HepG2 (cell line): ENCODE data around the gene KLHDC1. TPM values are rescaled to one million over a fixed set of nuclear protein-coding genes. Genes with fewer than 3 reads are reported as not detected.

Source experiments
- BCL6 ChIP-seq: IDR thresholded peaks from 2 replicates; pipeline ENCODE4 v1.6.1; 2016; ENCODE audit warnings: missing genetic modification reagents, missing compliant biosample characterization
- CSRNP2 ChIP-seq: sonication (generic); formaldehyde crosslinking; conservative IDR thresholded peaks from 2 replicates; pipeline ENCODE4 v1.8.0; 2022; ENCODE audit warnings: low read depth, missing genetic modification reagents
- KIAA2018 ChIP-seq: sonication (generic); formaldehyde crosslinking; IDR thresholded peaks from 2 replicates; pipeline ENCODE4 v1.5.0; 2020; ENCODE audit warnings: mild to moderate bottlenecking, missing genetic modification reagents, borderline replicate concordance
- NFAT5 ChIP-seq: sonication (generic); formaldehyde crosslinking; IDR thresholded peaks from 2 replicates; pipeline ENCODE4 v1.4.0; 2020; ENCODE audit warnings: missing genetic modification reagents
- SPEN ChIP-seq: sonication (generic); formaldehyde crosslinking; IDR thresholded peaks from 2 replicates; pipeline ENCODE4 v1.5.1; 2020; ENCODE audit warnings: low read depth, mild to moderate bottlenecking, missing genetic modification reagents
- SRY ChIP-seq: sonication (generic); formaldehyde crosslinking; IDR thresholded peaks from 2 replicates; pipeline ENCODE4 v1.8.0; 2022; ENCODE audit warnings: mild to moderate bottlenecking, missing genetic modification reagents
- STAT5B ChIP-seq: sonication (generic); formaldehyde crosslinking; IDR thresholded peaks from 2 replicates; pipeline ENCODE4 v1.4.0; 2020; ENCODE audit warnings: missing genetic modification reagents
- ZIK1 ChIP-seq: sonication (generic); formaldehyde crosslinking; IDR thresholded peaks from 2 replicates; pipeline ENCODE4 v1.5.0; 2020; ENCODE audit warnings: mild to moderate bottlenecking, low read depth, missing genetic modification reagents, borderline replicate concordance
- ZMAT3 ChIP-seq: sonication (generic); formaldehyde crosslinking; conservative IDR thresholded peaks from 2 replicates; pipeline ENCODE4 v1.7.0; 2021; ENCODE audit warnings: missing genetic modification reagents
- ZNF225 ChIP-seq: sonication (generic); formaldehyde crosslinking; IDR thresholded peaks from 2 replicates; pipeline ENCODE4 v1.4.0; 2020; ENCODE audit warnings: mild to moderate bottlenecking, missing genetic modification reagents
- ZNF263 ChIP-seq: sonication (generic); formaldehyde crosslinking; IDR thresholded peaks from 2 replicates; pipeline ENCODE4 v1.4.0; 2020; ENCODE audit warnings: missing genetic modification reagents
- ZNF292 ChIP-seq: sonication (generic); formaldehyde crosslinking; IDR thresholded peaks from 2 replicates; pipeline ENCODE4 v1.8.1; 2022; ENCODE audit warnings: mild to moderate bottlenecking, low read depth, missing genetic modification reagents, borderline replicate concordance
- ZNF550 ChIP-seq: sonication (generic); formaldehyde crosslinking; IDR thresholded peaks from 2 replicates; pipeline ENCODE4 v1.4.0; 2020; ENCODE audit warnings: mild to moderate bottlenecking, missing genetic modification reagents, borderline replicate concordance
- ZNF737 ChIP-seq: sonication (generic); formaldehyde crosslinking; IDR thresholded peaks from 2 replicates; pipeline ENCODE4 v1.5.0; 2020; ENCODE audit warnings: missing genetic modification reagents, mild to moderate bottlenecking, borderline replicate concordance
- polyA plus RNA-seq, 8 experiments: library from polyadenylated mRNA; depleted of rRNA in 3 of 8; stranded (reverse) in 7 of 8; unstranded in 1 of 8; fragments of >200 nt; fragmentation: Illumina TruSeq in 4 of 8; extraction: Trizol in 4 of 8; gene quantifications; 2 replicates each; pipeline versions ENCODE4 v1.2.1 to v1.2.3, GENCODE V29; 2011 to 2016; ENCODE audit warnings: low read depth in 4 of 8, missing spikeins in 1 of 8, mixed read lengths in 1 of 8; ENCODE audit not compliant: insufficient read depth in 1 of 8
- total RNA-seq, 5 experiments: library from RNA; depleted of rRNA; stranded (reverse); fragments of >200 nt; fragmentation: Illumina TruSeq; extraction: Trizol; gene quantifications; 2 replicates each; pipeline ENCODE4 v1.2.3, GENCODE V29; 2016; ENCODE audit warnings: low read depth in 1 of 5

Gene KLHDC1
- total and polyA plus RNA-seq, 2 of the 13 experiments (the other 11 are each of a cell fraction or from before 2014, with no cell fraction given): 0.11 TPM; not detected in 1

- TF ChIP-seq STAT5B: no peak
- 0 out of 2 replicates have a peak, but pooled peaks have one; percentile 19 for TF ChIP-seq ZNF263 (CRISPR knock-in tag)
- TF ChIP-seq KIAA2018 (CRISPR knock-in tag): no peak
- no peak for TF ChIP-seq ZNF550
- peak; percentile 8; the same call in 1 of the 2 replicates for TF ChIP-seq BCL6 (CRISPR knock-in tag)
- no peak for TF ChIP-seq ZNF292 (CRISPR knock-in tag)
- no peak for TF ChIP-seq NFAT5 (CRISPR knock-in tag)
- TF ChIP-seq CSRNP2 (CRISPR knock-in tag): no peak
- TF ChIP-seq ZMAT3 (CRISPR knock-in tag): peak; percentile 7; the same call in 1 of the 2 replicates
- no peak for TF ChIP-seq ZNF737 (CRISPR knock-in tag)
- TF ChIP-seq ZIK1 (CRISPR knock-in tag): no peak
- TF ChIP-seq ZNF225: no peak
- TF ChIP-seq SRY (CRISPR knock-in tag): peak; percentile 13; the same call in 1 of the 2 replicates
- TF ChIP-seq SPEN (CRISPR knock-in tag): peak; percentile 95
These were observed 74.8 kb downstream of the KLHDC1 start, which contains the start of gene KLHDC2 (continued) for GRCh38 chr14:49767571-49768300.
